NCI-H2196 treated with DMSO at 0.1 percent for 48 hours (cell line): Measurements from ENCODE around the gene GABRA4.

Source experiments
- DNase-seq: peaks from one replicate; lab custom pipeline; 2025; ENCODE audit not compliant: unreplicated experiment; lab: John Stamatoyannopoulos, UW

The GABRA4 gene

DNA sequence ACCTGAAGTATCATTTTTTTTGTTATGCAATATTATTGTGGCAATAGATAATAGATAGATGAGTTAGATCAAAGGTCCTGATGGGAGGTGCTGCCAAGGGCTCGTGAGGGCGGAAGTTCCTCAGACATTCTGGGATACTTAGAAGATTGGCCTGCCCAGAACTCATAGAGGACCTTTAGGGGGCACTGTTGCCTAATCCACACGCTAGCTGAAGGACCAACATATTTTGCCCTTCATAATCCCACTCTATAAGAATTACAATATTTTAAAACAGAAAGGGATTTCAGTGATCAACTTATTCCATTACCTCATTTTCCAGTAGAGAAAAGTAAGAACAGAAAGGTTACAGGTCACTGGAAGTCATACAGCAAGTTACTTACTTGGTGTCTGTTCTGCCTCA, 61.4 kb downstream of the GABRA4 start:
- no peak for DNase-seq

DNA sequence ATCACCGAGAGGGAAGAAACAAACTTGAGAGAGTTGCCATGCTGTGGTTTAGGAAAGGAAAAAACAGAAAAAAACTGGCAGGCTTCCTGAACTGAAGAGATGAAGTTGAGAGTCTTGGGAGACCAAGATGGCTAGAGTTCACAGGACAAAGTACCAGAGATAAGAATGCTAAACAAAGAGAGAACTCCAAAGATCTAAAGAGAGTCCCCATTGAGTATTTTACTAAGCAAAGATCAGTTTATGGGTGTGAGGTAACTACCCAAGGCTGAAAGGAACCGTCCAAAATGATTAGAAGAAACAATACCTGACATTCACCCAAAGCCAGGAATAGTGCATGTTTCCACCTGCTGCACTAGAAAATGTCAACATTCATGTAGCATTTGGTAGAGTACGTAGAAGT, 62.5 kb downstream of the GABRA4 start:
- no peak for DNase-seq

DNA sequence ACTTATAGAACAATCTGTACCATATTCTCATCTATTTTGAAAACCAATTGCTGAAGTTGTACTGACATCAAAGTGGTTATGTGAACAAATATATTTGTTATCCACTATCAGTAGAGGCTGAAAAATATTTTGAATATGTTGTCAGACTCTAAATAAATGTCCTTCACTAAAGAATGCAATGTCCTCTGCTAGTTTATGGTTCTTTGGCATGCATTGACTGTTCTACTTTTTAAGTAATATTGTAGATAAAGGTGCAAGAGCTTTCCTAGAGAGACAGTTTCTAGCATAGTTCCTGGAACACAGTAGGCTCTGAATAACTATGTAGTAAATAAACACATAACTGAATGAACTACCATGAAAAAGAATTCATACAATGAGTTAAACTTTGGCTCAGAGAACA, 66.2 kb downstream of the GABRA4 start:
- no peak for DNase-seq

DNA sequence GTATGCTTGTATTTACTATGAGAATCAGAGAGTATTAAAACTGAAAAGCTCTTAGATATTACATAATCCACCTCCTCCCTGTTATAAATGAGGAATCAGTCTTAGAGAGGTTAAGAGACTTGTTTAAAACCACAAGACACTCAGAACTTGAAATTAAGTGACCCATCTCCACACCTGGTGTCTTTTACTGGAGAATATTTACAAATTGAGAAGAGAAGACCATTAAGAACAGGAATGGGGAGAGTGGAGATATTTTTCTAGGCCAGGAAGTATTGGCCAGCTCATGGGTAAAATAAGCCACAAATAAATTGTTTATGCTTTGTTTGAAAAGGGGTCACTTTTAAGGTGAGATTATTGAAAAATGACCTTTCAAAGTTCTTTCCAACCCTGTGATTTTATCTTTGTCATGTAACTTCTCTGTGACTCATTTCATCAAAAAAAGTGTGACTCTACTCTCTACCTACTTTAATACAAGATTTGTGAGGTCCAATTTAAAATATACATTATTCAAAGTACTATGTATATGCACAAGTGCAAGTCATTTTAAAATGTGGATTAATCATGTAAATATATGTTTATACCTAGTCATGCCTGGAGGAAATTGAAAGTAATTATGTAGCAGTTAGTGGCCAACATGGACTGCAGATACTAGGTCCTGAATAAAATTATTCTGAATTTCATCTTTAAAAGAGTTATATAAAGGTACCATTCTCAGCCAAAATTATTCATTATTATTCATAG, 68.4 kb downstream of the GABRA4 start:
- DNase-seq: no peak

DNA sequence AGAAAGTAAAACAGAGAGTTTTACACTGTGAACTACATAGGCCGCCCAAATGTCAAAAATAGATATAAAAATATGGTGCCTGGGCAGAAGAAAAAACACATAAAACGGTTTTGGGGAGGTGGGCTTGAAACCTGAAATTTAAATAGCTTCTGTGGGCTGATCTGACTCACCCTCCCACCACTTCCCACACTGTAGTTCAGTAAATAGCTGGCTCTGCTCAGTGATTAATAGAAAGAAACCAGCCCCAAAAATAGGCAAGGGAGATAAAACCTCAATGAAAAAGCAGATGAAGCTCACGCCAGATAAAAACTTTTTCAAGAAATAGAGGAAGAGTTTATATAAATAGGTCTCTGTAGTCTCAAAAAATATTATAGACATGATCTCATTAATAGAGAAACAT, 71.2 kb downstream of the GABRA4 start:
- DNase-seq: no peak

DNA sequence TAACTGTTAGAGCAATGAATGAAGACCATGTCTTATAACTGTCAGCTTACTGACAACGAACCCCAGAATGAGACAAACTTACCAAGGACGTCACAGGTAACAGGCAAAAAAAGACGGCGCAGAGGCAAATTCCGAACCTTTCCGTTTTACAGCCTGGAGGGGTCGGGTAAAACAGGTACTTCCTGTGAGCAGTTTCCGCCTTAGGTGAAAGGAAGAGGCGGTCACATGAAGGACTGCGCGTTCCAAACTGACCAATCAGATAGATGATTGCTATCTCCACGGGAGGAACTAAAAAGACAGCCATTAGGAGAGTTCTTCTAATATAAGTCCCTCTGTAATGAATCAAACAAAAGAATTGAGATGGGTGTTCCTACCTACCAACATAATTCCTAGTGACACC, 84.3 kb downstream of the GABRA4 start, which contains the start of gene COX7B2:
COX7B2 (minus strand) TSS at position 168 of the 400 bp plus-strand sequence. CDS start 174,053 bp downstream, outside the sequence.
- no peak for DNase-seq

DNA sequence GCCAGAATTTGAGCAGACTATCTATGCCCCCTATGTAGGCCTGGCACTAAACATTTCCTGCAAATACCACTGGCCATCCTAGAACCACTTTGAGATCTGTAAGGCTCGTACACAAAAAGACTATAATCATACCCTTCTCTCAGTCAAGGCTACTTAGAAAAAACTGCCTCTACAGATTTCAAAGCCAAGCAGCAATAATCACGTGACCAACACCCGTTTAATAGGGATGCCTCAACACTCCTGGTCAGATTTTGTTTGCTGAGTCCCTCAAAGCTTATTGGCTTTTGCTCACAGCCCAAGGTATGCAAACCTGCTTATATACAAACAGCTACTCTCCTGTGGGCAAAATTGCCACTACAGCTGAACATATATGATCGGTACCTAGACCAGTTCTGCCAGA, 85.2 kb downstream of the GABRA4 start:
- no peak for DNase-seq

DNA sequence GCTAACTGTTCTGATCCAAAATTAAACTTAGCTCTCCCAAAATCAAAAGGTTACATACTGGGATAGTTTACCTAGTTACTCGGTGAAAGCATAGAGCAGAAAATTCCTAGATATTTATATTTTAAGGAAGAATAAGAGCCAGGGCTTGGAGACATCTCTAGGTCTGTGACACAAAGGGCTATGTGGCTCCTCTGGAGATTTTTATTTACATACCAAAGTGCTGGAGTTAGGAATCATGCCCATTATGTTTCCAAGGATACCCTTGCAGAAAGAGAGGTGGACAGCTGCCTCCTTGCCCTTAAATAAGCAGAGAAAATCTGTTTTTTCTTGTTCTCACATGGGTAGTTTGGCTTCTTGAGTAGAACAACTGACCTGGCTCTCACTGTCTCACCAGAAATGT, 93.3 kb downstream of the GABRA4 start:
- DNase-seq: no peak

DNA sequence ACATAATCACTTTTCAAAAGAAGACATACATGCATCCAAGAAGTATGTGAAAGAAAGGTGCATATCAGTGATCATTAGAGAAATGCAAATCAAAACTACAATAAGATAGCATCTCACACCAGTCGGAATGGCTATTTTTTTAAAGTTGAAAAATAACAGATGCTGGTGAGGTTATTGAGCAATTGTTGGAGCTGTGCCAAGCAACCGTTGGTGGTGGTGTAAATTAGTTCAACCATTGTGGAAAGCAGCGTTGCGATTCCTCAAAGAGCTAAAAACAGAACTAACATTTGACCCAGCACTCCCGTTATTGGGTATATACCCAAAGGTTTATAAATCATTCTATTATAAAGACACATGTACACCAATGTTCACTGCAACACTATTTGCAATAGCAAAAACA, 98.6 kb downstream of the GABRA4 start:
- DNase-seq: no peak

DNA sequence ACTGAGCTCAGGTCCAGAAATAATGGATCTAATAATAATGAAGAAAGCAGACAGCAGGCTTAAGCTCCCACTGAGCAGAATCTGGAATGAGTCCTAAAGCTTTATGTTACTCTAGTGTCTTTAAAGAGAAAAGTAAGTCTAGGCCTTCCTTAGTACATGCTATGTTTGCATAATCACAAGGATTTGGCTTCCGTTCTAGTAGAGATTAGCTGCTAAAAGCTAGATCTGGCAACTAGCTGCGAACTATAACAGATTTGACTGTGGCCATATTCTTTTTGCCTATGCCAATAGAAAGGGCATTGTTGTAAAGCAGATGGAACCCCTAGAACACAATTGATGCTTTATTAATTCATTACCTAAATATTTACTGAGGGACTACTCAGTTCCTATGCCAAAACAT, 103.3 kb downstream of the GABRA4 start:
- DNase-seq: no peak

DNA sequence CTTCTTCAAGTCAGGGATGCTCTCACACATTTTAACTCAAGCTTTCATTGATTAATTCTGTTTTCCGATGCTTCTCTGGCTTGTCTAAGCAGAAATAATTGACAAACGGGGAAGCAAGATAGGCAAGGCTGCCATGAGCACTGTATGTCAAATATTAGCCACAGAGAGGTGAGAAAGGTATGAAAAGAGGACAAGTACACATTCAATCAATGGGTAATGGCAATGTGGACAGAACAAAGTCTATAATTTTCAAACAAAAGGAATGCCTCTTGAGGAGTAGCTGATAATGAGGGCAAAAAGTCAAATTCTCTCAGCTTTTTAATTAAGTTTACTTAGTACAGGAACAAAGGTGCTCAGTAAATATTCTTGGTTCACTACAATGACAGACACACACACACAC, 104.0 kb downstream of the GABRA4 start:
- DNase-seq: no peak

DNA sequence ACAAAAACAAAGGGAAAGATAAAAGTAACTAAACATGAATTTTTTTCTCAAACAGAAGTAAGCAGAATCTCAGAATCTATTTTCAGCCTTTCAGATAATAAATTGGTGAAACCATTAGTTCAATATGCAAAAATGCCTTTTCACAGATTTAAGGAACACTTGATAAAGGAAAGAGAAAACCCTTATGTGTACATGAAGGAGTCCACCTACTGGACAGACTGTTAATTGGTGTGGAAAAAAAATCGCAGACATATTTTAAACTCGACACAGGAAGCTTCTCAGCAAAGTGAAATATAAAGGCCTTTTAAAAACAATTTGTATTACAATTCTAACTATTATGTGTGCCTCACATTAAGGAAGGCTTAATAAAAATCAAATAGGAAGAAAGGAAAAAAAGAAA, 106.7 kb downstream of the GABRA4 start:
- no peak for DNase-seq

DNA sequence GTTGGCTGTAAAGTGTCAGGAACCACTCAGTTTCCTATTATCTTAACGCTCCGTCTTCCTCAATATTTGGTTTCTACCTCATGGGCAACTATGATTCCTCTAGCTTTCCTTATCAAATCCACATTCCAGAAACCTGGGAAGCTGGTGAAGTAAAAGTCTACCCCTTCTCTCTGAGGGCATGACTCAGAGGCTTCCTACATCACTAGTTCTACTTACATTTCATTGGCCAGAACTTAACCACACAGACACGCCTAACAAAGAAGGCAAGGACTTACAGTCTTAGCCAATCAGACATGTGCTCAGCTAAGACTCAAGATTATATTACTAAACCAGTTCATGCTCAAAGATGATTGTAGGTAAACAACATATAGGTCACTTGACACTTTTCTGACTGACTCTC, 114.7 kb downstream of the GABRA4 start:
- no peak for DNase-seq

DNA sequence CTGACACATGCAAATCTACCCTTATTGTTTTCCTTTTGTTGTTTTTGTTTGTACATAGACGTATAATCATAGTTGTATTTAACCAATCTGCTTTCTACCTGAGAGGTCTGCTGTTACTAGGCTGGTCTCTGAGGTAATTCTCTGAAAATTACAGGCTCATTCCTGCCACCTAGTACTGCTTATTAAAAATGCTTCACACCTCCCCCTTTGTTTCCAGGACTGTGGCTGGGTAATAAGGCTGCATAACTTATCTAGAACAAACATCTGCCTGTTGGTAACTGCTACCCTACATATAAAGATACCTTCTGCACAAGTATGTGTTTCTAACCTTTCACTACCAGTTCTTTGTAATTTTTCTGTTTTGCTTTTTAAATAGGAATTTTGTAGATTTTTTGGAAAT, 118.6 kb downstream of the GABRA4 start:
- no peak for DNase-seq

DNA sequence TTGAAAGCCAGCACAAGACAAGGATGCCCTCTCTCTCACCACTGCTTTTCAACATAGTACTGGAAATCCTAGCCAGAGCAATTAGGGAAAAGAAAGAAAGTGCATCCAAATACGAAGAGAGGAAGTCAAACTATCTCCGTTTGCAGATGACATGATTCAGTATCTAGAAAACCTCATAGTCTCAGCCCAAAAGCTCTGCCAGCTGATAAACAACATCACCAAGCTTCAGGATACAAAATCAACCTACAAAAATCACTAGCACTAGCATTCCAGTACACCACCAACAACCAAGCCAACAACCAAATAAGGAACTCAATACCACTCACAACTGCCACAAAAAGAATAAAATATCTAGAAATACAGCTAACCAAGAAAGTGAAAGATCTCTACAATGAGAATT, 123.0 kb downstream of the GABRA4 start:
- DNase-seq: no peak
